Fibroblast of skin of back (primary cell): ENCODE measurements around the gene TLCD3B.
A peak's percentile ranks its signal among the peaks of the same experiment; 100 is the strongest.
"Not testable (repeated sequence)": the region's sequence is repeated elsewhere in the genome, so short reads cannot be mapped to it uniquely, and the experiment has no call there.

ENCODE experiments used
- DNase-seq: peaks from one replicate; pipeline ENCODE4 v3.0.0-alpha.2; 2013

The TLCD3B gene

GRCh38 chr16:30025156-30025555 lies 5.9 kb downstream of the TLCD3B start:
- DNase-seq, result no peak

GRCh38 chr16:30024451-30024850 lies 6.6 kb downstream of the TLCD3B start:
- no peak for DNase-seq

GRCh38 chr16:30023586-30023985 lies 7.5 kb downstream of the TLCD3B start:
- DNase-seq, result no peak

- DNase-seq, result no peak
Measured at GRCh38 chr16:30022887-30023286, 8.2 kb downstream of the TLCD3B start, which contains the start of gene C16orf92. Gene C16orf92, plus strand, starts transcription at chr16:30023198. Its CDS starts 143 bp downstream, at chr16:30023341.

GRCh38 chr16:30018731-30019158 lies 12.3 kb downstream of the TLCD3B start:
- DNase-seq, result peak; percentile 59

- DNase-seq, result not testable (repeated sequence)
Measured at GRCh38 chr16:30017937-30018336, 13.1 kb downstream of the TLCD3B start.

- DNase-seq, result no peak
Measured at GRCh38 chr16:30017277-30017656, 13.8 kb downstream of the TLCD3B start.

- no peak for DNase-seq
Measured at GRCh38 chr16:30016555-30017276, 14.4 kb downstream of the TLCD3B start.

GRCh38 chr16:30015450-30015849 lies 15.6 kb downstream of the TLCD3B start:
- DNase-seq, result not testable (repeated sequence)

GRCh38 chr16:30012598-30012997 lies 18.5 kb downstream of the TLCD3B start:
- not testable (repeated sequence) for DNase-seq

GRCh38 chr16:30011714-30012504 lies 19.2 kb downstream of the TLCD3B start:
- peak; percentile 19 for DNase-seq

- no peak for DNase-seq
Measured at GRCh38 chr16:30010844-30011713, 20.0 kb downstream of the TLCD3B start, which contains the start of gene DOC2A. Gene DOC2A, minus strand, starts transcription at chr16:30011027. Its CDS starts 805 bp downstream, at chr16:30010222.

- no peak for DNase-seq
Measured at GRCh38 chr16:30009990-30010843, 20.9 kb downstream of the TLCD3B start.

- DNase-seq, result no peak
Measured at GRCh38 chr16:30009085-30009862, 21.8 kb downstream of the TLCD3B start.

GRCh38 chr16:30007378-30007895 lies 23.6 kb downstream of the TLCD3B start:
- DNase-seq, result no peak

GRCh38 chr16:30006659-30007377 lies 24.3 kb downstream of the TLCD3B start:
- DNase-seq, result no peak

- no peak for DNase-seq
Measured at GRCh38 chr16:30006095-30006473, 25.0 kb downstream of the TLCD3B start.

GRCh38 chr16:30005341-30006094 lies 25.6 kb downstream of the TLCD3B start:
- DNase-seq, result peak; percentile 46

GRCh38 chr16:30004811-30005242 lies 26.2 kb downstream of the TLCD3B start:
- no peak for DNase-seq
